Measurements from ENCODE around the gene CTRB1.
"Not testable (repeated sequence)": the region's sequence is repeated elsewhere in the genome, so short reads cannot be mapped to it uniquely, and the experiment has no call there.

CTRB1 gene

DNA sequence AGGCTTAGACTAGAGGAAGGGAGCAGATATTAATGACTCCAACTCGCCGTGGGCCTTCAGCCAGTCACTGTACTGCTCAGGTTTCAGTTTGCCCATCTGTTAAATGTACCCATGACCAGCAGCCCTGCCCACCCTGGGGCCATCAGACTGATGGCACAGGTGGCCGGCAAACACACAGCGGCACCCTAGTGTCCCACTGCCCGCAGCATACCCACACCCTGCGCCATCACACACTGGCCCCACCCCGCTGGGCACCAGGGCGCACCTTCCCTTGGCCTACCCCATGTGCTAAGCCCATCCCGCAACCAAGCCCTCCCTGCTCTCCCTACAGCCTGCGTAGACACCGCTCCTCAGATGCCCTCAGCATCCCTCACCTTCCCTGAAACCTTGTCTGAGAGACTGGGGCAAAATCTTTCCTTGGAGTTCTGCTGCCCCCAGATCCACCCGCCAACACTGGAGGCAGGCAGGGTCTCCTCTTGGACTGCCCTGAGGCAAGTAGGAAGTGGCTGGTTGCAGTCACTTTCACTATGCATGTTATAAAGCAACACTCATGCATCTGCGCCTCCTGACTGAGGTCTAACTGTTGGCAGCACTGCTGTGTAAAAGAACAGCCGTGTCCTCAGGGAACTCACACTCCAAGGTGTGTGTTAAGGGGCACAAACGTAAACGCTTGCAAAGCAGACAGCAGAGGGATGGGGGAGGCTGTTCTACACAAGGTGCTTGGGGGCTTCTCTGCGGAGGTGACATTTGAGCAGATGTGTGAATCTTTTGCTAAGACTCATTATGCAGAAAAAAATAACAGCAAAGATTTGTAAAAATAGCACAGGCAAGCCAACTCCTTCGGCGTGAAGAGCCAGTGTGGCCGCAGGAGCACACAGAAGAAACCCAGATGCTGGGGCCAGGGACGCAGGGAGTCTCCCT lies 39.4 kb downstream of the CTRB1 start:
- DNase-seq: no peak

DNA sequence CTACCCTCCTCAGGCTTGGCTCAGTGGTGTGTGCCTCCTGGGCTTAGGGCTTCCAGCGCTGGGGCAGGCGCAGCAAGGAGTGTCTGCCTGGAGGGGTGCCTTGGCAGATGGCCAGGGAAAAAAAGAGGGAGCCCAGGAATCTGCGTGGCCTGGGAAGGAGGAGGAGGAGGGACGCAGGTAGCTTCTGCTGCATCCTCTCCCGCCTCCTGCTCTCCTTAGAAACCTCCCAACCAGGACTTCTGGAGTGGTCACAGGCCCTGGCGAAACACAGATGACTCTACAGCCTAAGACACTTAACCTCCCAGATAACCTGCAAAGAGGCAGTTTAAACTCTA lies 40.0 kb downstream of the CTRB1 start:
- DNase-seq: no peak

DNA sequence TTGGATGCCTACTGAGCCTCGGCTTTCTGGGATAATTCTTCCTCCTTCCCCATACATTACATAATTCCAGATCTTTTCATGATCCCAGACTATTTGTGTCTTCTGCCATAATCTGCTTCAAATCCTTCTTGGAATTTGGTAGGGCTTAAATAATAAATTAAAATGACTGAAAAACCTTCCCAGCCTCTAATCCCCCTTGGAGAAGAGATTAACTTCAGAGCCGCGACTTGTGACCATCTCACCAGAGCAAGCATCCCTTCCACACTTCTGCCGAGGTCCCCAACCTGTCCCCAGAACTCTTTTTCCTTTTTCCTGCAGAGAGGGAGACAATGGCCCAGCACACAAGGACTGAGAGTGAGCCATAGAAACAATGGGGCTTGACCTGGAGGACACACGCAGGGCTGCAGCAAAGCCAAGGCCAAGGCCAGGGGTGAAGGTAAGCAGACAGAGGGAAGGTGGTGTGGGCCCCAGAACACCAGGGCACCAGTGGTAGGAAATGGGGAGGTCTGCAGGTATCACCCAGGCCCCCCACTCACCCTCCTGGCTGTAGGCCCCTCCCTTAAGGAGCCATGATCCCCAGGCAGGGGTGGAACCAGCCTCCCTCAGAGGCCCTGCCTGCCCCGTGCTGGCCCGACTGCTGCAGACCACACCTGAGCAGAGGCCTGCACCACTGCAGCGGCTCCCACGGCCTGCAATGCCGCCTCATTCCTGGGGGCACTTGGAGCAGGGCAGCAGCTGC lies 42.2 kb downstream of the CTRB1 start:
- DNase-seq: no peak

DNA sequence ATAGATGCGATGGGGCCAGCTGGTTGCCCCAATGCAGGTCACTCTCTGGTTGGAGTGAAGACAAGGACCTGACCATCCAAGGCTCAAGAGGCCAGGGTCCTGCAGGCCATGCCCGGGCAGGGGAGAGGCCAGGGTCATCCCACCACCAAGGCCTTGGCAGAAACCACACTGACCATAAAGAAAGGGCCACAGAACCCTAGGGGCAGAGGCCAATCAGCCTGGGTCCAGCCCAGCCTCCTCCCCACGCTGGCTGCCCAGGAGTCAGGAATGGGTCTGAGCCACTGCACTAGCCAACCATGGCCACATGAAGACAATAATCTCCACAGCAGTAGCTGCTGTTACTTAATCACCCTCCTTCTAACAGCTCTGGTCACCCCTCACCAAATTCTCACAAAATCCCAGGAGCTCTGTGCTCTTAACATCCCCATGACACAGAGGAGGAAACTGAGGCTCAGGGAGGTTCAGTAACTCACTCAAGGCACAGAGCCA lies 42.8 kb downstream of the CTRB1 start:
- DNase-seq: no peak

DNA sequence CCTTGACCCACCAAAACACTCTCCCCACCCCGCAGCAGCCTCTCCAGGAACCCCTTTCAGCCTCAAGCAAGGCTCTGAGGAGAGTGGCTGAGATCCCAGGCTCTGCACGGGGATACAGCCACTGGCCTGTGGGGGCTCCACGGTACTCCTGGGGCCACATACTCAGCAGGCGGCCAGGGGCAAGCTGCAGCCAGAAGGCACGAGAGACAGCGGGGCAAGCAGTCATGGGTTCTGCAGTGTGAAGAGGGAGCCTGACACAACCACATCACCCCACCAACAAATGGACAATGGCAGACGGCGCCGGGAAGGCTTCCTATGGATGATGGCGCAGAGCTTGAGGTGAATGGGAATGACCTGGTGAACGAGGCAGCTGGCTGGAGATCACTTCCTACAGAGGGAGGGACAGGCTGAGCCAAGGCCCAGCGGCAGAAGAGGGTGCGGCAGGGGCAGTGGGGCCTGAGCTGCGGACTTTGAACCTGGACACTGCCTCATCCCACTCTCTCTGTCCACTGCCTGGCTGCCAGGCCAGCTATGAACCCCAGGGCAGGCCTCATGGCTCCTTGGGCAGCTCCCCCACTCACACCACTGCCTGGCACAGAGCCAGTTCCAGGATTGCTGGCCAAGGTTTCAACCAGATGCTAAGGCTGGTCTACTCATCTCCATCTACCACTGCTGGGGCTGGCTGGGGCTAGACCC lies 43.5 kb downstream of the CTRB1 start:
- DNase-seq: no peak

DNA sequence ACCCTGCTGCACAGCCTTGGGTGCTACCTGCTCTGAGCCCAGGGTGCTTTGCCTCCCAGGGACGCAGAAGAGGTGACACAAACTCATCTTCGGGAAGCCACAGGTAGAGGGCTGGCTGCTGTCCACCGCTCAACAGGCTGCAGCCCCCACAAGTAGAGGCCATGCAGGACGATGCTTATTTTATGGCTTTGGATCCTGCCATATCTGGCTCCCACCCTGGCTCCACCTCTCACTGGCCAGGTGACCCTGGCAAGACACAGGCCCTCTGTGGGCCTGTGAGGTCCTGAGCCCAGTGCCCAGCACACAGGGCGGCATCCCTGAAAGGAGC lies 44.0 kb downstream of the CTRB1 start:
- no peak for DNase-seq

DNA sequence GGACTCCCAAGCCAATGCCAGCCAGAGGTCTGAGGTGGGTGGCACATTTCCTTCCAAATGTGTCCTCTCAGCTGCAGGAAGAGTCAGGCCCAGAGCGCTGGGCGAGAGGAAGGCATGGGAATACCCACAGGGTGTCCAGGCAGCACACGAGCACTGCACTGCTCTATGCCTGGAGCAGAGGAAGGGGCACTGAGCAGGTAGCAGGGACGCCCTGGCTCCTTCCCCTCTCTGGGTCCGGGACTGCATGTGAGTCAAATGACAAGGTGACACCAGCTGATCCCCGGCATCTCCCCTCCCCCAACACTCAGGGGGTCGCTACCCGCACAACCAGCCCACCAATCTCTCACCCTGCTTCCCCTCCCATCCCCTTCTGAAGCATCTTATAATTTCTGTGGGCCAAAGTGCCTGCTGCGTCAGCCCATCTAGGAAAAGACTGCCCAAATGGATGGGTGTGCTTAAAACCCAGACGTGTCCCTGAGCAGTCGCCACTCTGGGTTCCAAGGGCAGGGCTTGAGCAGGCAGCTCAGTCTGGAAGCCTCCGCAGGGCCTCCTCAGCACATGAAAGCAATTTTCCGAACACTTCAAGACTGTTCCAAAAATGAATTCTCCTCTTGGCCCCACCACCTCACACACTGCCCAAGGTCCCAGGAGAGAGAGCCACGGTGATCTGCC lies 44.6 kb downstream of the CTRB1 start:
- no peak for DNase-seq

DNA sequence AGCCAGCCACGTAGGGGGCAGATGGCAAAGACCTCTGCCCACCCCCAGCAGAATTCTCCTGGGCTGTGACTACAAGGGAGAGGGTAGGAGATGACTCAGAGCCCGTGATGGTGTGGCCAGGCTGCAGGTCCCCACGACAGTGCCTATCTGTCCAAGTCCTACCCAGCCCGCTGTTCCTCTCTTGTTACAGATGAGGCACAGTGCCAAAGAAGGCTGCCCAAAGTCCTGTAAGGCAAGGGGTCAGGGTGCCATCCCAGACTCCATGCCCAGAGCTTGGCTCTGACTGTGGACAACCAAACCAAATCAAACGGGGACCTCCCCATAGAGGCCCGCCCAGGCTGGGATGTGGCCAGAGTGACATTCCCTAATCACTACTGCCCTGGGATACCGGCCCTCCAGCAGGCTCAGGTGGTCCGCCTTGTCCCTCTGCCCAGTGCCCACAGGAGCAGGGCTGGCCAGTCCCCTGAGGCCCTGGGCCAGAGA lies 45.2 kb downstream of the CTRB1 start:
- DNase-seq: no peak

DNA sequence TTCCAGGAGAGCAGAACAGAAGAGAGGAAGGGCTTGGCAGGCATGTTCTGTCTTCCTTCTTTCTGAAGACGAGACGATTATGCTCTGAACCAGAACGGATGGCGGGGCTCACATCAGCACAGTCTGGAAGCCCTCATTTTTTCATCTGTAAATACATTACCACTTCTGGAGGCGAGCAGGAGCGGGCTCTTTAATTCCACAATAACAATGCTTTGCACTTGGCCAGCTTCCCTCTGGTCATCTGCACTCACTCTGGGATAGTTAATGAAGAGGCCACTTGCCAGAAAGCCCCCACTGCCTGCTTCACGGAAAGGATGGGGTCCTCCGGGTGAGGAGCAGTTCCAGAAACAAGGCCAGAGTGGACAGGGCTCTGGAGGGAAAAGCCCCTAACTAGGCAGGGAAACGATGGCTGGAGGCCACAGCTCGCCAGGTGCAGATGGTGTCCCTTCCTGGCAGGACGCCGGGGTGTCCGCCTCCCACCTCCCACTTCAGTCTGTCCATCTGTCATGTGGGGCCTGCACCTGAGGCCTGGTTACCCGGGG lies 45.7 kb downstream of the CTRB1 start:
- no peak for DNase-seq

DNA sequence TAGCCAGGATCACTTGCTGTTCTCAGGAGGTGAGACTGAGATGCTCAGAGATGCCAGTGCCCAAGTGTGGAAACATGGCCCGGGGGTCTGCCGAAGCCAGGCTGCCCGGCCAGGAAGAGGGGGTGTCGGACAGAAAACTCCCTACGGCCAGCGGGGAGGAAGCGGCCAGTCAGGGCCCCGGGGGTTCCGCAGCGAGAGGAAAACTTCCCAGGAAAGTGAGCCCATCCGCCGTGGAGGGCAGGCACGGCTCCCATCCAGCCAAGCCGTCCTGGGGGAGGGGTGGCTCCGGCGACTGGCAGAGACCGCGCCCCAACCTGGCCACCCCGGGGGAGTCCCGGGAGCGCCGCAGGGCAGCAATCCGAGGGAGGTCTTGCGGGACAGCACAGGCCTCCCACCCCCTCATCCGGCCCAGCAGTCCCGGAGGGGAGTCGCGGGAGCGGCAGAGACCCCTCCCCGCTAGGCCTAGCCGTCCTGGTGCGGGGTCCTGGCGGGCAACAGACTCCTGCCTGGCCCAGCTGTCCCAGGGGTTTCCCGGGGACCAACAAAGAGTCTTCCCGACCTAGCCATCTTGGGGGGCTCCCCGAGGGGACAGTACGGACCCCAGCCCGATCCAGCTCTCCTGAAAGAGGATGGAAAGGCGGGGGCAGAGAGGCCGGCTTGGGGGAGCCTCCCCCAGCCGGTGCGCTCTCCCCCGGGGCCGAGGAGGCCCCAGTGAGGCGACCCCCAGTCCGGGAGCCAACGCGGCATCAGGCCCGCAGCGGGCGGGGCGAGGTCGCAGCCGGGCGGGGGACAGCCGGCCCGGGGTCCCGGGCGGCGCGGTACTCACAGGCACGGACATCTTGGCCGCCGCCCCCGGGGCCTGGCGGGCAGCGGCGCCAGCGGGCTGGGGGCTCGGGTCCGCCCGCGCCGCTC lies 46.5 kb downstream of the CTRB1 start:
- DNase-seq: no peak

DNA sequence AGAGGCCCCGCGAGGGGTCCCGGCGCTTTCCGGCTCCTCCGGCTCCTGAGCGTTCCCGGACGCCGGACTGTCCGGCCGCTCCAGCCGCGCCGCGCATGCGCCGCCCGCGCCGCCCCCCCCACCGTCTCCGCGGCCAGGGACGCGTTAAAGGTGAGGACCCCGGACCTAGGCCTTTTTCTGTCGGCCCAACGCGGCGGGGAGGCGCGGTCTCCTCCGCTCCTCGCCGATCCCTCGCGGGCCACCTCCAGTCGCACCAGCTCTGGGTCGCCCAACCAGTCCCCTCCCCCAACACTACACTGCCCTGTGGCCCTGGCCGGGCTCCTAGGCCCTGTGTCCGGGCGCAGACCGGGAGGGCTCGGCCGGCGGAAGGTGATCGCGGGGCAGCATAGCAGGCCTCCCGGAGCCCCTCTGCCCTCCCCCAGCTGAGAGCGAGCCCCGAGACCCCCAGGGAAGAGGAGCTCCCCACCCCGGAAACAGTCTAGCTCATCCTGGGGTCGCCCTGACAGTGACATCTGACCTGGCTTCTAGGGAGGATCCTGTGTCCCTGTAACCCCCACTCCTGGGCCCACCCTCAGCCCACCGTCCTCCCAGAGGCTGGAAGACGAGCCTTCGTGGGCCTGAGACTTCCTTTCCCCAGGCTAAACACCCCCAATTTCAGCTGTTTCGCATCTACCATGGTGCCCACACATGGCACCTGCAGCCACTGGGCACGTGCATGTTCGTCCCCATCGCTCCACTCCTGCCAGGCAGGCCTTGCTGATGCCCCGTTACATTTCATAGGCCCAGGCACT lies 47.3 kb downstream of the CTRB1 start:
- no peak for DNase-seq

DNA sequence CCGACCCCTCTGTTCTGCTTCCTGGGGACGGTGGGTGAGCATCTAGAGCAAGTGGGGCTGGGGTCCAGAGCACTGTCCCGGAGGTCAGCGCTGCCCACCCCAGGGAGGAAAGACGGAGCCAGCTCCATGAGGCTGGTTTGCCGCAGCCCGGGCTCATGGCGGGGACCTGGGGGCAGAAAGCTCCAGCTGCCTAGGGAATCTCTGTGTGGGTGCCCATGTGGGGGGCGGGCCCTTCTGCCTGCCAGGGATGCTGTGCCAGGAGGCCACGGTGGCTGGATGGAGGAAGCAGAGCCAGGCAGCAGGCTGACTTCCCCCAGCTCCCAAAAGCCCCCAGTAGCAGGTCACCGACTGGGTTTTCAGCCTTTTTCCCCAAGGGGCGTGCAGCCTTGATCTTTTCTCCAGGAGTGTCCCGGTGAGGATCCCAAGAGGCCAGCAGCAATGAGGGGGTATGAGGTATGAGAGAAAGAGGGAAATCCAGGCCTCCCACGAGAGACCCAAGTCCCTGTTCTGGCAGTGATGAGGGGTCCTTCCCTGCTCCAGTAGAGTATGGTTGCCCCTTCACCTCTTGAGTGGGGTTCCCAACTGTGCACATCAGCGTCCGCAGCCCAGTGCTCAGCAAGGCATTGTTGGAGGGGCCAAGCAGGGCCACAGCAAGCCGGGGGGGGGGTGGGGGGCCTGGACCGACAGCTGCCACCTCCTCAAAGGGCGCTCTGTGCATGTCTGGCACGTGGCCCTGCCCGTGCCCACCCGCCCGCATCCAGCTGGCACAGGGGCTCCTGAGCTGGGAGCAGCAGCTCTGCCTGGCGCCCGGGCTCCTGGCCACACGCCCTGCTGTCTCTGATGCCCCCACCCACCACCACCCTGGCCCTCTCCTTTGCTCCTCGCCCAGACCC lies 48.2 kb downstream of the CTRB1 start:
- no peak for DNase-seq

DNA sequence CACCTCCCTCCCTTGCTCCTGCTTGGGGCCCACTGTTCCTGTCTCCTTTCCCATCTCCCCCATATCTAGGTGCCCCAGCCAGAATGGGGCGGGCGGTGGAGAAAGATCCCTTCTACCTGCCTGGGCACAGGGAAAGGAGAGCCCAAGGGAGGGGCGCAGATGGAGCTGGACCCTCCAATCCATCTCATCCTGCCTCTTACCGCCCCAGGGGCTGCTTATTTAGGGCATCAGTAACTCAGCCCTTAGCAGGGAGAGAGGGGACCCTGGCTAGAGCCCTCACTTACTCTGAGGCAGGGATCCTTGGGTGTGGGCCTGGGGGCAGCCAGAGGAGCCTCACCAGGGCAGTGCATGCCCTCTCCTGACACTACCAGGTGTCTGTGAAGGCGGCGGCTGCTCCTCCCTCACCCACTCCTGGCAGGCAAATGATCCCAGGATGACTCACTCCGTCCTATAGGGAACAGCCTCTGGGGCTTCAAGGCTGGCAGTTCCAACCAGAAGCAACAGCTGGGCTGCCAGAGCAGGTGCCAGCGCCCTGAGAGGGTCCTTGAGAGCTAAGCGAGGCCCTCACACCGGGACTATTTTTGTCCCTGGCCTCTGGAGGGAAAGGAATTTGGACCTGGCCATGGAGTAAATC lies 49.0 kb downstream of the CTRB1 start:
- no peak for DNase-seq

DNA sequence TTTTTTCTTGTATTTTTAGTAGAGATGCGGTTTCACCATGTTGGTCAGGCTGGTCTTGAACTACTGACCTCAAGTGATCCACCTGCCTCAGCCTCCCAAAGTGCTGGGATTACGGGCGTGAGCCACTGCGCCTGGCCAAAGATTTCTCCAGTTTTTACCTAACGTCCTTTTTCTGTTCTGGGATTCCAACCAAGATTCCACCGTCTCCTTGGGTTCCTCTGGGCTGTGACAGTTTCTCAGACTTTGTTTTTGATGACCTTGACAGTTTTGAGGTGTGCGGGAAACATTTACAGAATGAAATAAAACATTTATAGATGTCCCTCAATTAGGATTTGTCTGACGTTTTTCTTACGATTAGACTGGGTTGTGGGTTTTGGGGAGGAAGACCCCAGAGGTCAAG lies 50.6 kb downstream of the CTRB1 start:
- not testable (repeated sequence) for DNase-seq

DNA sequence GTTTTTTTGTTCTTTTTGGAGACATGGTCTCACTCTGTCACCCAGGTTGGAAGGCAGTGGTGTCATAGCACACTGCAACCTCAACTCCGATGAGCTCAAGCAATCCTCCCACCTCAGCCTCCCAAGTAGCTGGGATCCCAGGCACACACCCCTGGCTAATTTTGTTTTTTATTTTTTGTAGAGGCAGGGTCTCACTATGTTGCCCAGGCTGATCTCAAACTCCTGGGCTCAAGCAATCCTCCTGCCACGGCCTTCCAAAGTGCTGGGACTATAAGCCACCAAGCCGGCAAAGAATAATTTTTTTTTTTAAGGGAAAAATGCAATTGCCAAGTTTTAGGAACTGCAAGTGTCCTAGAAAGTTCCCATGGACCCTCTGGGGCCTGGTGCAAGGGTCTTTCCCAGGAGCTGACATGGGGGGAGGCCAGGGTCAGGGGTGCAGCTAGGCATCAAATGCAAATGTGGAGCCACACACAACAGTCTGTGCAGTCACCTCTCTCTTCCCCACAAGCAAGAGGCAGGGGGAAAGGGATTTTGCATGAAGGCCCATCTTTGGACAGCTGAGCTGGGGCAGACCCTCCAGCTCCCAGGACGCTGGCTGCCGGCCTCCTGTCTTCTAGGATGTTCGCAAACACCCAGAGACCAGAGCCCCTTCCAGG lies 52.8 kb downstream of the CTRB1 start:
- DNase-seq: no peak

DNA sequence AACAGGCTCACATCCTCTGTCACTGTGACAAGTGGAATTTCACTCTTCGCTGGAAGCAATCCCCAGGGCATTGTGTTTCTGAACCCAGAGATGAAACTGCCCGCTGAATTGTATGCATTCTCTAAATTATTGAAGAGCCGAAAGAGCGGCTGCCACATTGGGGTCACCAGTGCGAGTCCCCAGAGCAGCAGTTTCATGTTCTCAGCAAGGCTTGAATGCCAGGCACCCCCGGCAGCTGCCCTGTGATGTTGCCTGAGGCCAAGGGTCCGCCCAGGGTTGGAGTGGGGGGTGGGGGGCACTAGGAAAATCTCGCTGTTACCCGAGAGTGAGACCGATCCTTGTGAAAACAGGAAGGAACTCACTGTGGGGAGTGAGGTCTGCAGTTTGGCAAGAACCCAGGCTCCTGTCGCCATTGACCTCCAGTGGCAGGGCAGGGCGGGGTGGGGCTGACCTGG lies 53.3 kb downstream of the CTRB1 start:
- no peak for DNase-seq

DNA sequence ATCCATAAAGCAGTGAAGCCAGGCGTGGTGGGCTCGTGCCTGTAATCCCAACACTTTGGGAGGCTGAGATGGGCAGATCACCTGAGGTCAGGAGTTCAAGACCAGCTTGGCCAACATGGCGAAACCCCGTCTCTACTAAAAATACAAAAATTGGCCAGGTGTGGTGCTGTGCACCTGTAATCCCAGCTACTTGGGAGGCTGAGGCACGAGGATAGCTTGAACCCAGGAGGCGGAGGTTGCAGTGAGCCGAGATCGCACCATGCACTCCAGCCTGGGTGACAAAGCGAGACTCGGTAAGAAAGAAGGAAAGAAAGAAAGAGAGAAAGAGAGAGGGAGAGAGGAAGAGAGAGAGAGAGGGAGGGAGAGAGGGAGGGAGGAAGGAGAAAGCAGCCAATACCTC lies 53.8 kb downstream of the CTRB1 start:
- DNase-seq: not testable (repeated sequence)
